NCI-H2227 (cell line): ENCODE data around the gene LTBP1.

Experiments
- DNase-seq: peaks from one replicate; lab custom pipeline; 2025; ENCODE audit not compliant: unreplicated experiment; lab: John Stamatoyannopoulos, UW

LTBP1 gene

GRCh38 chr2:32931519-32931918, 15.2 kb upstream of the LTBP1 start:
- DNase-seq = no peak

- no peak for DNase-seq
Measured at GRCh38 chr2:32931945-32932709, 14.6 kb upstream of the LTBP1 start.

GRCh38 chr2:32932825-32933755, 13.7 kb upstream of the LTBP1 start:
- DNase-seq = no peak

GRCh38 chr2:32933756-32934095, 13.0 kb upstream of the LTBP1 start:
- no peak for DNase-seq

DNA sequence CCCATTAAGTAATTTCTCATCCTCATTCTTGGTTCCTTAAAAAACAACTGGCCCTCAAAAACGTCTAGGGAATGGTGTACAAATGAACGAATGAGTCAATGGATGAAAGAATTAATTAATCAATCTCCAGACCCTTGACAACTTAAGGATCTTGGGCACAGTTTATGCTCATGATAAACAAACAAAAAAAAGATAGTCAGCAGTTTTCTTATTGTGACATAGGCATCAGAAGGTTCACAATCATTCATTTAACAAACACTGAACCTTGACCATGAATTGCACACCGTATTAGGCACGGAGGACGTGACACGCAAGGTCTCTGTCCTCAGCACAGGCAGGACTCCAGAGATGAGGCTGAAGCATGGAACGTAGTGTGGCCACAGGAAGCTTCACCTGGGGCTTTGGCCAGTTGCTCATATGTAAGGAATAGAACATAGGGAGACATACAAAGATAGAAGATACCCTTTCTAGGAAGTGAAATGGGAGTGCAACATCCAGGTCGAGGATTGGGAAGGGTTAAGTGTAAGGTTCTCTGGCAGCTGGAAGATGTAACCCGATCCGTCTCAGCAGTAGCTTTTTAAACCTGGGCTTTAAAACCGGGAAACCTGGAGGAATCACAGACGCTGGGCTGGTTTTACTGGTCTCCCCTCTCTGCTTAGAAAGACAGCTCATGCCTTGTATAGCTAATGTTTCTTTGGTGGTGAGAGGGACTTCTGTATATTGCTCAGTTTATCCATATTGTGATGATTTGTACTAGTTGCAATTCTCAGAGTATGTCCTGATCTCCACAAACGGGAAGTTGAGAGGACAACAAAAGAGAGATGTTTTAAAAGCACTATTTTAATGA, 8.9 kb upstream of the LTBP1 start:
- peak; percentile 45 for DNase-seq

DNA sequence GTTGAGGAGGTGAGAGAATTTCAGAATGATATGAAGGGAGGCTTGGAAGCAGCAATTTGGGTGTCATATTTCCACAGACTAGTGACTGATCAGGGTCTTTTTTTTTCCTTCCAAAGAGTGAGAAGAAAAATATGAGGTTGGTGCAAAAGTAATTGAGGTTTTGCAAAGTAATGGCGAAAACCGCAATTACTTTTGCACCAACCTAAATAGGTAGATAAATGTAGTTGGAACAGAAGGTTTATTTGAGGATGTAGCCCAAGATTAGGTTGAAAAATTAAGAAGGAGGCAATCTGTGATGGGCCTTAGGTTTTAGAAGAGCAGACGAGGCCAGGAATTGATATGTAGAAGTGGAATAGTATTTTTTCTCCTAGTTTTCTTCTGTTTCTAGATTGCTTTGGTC, 7.8 kb upstream of the LTBP1 start:
- no peak for DNase-seq

DNA sequence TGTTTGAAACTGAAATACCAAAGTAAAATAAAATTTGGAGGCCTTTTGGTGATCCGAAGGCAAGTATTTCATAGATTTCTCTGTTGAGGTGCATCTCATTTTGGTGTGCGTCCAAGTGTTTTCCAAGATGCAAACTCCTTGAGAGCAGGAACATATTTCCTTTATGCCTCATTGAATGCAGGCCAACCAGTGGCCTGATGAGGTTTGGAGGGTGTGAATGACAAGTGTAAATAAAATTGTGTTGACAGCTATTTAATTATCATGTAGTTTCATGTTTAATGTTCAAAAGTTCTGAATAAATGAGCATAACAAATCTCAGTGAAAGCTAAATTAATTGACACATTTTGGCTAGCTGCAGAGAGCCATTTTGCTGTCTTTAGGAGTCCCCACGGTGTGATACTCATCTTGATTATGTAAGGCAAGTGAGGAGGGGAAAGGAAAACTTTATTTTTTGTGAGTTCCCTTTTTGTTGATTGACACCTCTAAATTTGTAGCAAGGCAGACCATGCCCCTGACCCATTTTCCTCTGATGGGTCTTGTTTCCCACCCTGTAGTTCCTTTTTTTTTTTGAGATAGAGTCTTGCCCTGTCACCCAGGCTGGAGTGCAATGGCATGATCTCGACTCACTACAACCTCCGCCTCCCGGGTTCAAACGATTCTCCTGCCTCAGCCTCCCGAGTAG, 6.3 kb upstream of the LTBP1 start:
- no peak for DNase-seq

GRCh38 chr2:32941944-32942690, 4.6 kb upstream of the LTBP1 start:
- no peak for DNase-seq

- no peak for DNase-seq
Measured at GRCh38 chr2:32942793-32943485, 3.8 kb upstream of the LTBP1 start.

GRCh38 chr2:32945286-32945685, 1.5 kb upstream of the LTBP1 start:
- DNase-seq = no peak

- DNase-seq = peak; percentile 67
Measured at GRCh38 chr2:32947076-32947483, 327 bp downstream of the LTBP1 start.

DNA sequence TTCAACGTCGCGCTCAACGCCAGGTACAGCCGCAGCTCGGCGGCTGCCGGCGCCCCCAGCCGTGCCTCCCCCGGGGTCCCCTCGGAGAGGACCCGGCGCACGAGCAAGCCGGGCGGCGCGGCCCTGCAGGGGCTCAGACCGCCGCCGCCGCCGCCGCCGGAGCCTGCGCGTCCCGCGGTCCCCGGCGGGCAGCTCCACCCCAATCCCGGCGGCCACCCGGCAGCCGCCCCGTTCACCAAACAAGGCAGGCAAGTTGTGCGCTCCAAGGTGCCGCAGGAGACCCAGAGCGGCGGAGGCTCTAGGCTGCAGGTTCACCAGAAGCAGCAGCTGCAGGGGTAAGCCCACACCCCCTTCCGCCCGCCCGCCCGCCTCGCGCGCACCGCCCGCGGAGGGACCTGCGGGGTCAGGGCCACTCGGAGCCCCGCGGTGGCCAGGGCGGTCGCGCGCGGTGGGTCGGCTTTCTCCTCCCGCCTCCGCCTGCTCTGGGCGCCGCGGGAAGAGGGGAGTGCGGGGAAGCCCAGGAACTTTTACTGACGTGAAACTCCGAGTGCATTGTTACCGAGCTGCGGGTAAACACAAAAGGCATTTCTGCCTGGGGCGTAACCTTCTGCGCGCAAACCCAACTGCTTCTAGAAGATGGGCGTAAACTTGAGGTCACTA, 861 bp downstream of the LTBP1 start:
- DNase-seq = peak; percentile 57

- no peak for DNase-seq
Measured at GRCh38 chr2:32948266-32948665, 1.5 kb downstream of the LTBP1 start.

GRCh38 chr2:32949260-32949659, 2.5 kb downstream of the LTBP1 start:
- DNase-seq = no peak

- DNase-seq = no peak
Measured at GRCh38 chr2:32951672-32952071, 4.9 kb downstream of the LTBP1 start.

DNA sequence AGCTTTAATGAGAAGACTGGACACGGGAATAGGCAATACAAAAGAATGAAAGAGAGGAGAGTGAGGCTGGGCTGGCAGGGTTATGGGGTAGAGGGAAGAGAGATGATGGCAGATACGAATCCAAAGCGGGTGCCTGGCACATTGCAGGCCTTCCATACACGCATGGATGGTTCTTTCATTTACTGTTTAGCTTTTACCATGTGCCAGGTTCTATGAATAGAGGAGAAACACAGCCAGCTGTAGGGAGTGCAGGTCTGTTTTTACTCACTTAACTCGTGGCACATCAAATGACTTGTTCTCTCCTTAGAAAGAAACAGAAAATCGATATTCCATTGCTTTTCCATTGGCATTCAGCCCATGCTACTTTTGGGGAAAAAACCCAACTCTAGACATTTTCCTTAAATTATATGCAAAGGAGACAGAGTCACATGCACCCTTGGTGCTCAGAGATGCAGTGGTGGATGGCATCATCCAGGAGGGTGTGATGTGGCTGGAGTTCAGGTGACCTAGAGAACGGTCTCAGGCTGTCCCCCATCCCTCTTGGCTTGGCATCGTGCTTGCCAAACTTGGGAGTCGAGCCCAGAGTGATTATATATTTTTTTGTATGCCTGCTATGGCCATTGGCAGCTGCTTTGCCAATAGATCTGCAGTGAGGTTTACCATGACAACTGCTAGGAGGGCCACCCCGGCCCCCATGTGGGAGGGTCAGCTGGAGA, 6.2 kb downstream of the LTBP1 start:
- no peak for DNase-seq

DNA sequence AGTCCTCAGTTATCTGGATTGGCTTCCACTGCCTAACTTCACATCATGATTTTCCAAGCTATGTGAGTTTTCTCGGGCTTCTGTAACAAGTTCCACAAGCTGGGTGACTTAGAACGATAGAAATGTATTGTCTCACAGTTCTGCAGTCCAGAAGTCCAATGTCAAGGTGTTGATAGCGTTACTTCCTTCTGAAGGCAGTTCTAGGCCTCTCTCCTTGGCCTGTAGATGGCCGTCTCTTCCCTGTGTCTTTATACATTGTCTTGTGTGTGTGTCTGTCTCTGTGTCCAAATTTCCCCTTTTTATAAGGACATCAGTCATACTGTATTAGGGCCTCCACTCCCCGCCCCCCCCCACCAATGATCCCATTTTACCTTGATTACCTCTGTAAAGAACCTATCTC, 7.5 kb downstream of the LTBP1 start:
- DNase-seq = no peak

DNA sequence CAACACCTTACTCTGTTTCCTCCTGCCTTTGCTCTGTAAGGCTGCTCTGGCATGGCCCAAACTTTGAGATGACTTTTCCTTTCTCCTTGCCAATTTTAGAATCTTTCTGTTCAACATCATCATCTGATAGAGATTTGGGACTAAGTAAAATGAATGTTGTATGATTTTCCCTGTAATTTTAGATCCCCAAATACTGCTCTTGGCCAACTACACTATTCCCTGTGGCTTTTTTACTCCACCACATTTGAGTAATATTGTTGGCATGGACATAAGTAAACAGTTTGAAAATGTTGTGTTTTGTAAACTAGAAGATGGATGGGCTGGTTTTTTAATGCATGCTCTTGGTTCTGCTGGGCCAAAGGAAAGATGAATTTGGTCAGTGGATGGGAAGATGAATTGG, 12.1 kb downstream of the LTBP1 start:
- no peak for DNase-seq
